Tibial nerve (tissue), 4 donors: ENCODE results near the gene RAET1E.

Experiments used
- EP300 ChIP-seq, 2 donors: sonication (generic); formaldehyde crosslinking; IDR thresholded peaks; one replicate each; pipeline ENCODE4 v1.6.1; 2017; ENCODE audit warnings: antibody characterized with exemption in 2 of 2, mild to moderate bottlenecking in 1 of 2
- POLR2A ChIP-seq, 2 donors: fragments of 450-650 bp; IDR thresholded peaks; one replicate each; pipeline ENCODE4 v1.6.1; 2017; ENCODE audit warnings: antibody characterized with exemption in 2 of 2, mild to moderate bottlenecking in 2 of 2, moderate library complexity in 2 of 2
- TF ChIP-seq, protein P1 (sequence below), 5 experiments: fragments of 200-600 bp in 3 of 5; fragments of 450-650 bp in 2 of 5; sonication (generic) in 3 of 5; IDR thresholded peaks; one replicate each; pipeline ENCODE4 v1.5.1; 2016 to 2019; ENCODE audit warnings: antibody characterized with exemption in 5 of 5, mild to moderate bottlenecking in 3 of 5, moderate library complexity in 2 of 5

- TF ChIP-seq, protein P1, sequence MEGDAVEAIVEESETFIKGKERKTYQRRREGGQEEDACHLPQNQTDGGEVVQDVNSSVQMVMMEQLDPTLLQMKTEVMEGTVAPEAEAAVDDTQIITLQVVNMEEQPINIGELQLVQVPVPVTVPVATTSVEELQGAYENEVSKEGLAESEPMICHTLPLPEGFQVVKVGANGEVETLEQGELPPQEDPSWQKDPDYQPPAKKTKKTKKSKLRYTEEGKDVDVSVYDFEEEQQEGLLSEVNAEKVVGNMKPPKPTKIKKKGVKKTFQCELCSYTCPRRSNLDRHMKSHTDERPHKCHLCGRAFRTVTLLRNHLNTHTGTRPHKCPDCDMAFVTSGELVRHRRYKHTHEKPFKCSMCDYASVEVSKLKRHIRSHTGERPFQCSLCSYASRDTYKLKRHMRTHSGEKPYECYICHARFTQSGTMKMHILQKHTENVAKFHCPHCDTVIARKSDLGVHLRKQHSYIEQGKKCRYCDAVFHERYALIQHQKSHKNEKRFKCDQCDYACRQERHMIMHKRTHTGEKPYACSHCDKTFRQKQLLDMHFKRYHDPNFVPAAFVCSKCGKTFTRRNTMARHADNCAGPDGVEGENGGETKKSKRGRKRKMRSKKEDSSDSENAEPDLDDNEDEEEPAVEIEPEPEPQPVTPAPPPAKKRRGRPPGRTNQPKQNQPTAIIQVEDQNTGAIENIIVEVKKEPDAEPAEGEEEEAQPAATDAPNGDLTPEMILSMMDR (IDR thresholded peaks at IDR 0.05): no peak
- TF ChIP-seq POLR2A (IDR thresholded peaks at IDR 0.05): no peak
- no peak for TF ChIP-seq EP300 (IDR thresholded peaks at IDR 0.05)
These were observed 25.5 kb upstream of the RAET1E start for GRCh38 chr6:149923327-149923986.
